Esophagus muscularis mucosa (tissue), 4 donors: Measurements from ENCODE around the gene CAMKV. TPM values are rescaled to one million over a fixed set of nuclear protein-coding genes. Genes with fewer than 3 reads are reported as not detected.

ENCODE experiments used
- DNase-seq: peaks from one replicate; pipeline ENCODE4 v3.0.0-alpha.2; 2017; ENCODE audit errors: extremely low spot score
- H3K27ac ChIP-seq, 4 donors: fragments of 200-600 bp; sonication (generic); replicated peaks in 1 of 4; 1 replicate in 3 of 4; 2 replicates in 1 of 4; pipeline ENCODE4 v1.5.1; 2016 to 2019; ENCODE audit warnings: mild to moderate bottlenecking in 1 of 4
- H3K27me3 ChIP-seq, 4 donors: fragments of 200-600 bp; sonication (generic); one replicate each; pipeline versions ENCODE4 v1.5.1 to v1.6.0; 2016 to 2019
- H3K36me3 ChIP-seq, 4 donors: fragments of 200-600 bp; sonication (generic); one replicate each; pipeline ENCODE4 v1.5.1; 2016 to 2019
- H3K4me1 ChIP-seq, 4 donors: fragments of 200-600 bp; sonication (generic); one replicate each; pipeline ENCODE4 v1.5.1; 2016 to 2019
- H3K4me3 ChIP-seq, 4 donors: fragments of 200-600 bp; sonication (generic); 1 replicate in 2 of 4; 2 replicates in 2 of 4; pipeline ENCODE4 v1.5.1; 2016 to 2019; ENCODE audit warnings: mild to moderate bottlenecking in 4 of 4, moderate library complexity in 1 of 4
- H3K9me3 ChIP-seq, 4 donors: fragments of 200-600 bp; sonication (generic); 1 replicate in 3 of 4; 2 replicates in 1 of 4; pipeline ENCODE4 v1.5.1; 2016 to 2019
- CTCF ChIP-seq, 3 experiments: fragments of 200-600 bp in 2 of 3; fragments of 450-650 bp in 1 of 3; sonication (generic) in 2 of 3; IDR thresholded peaks; one replicate each; pipeline ENCODE4 v1.5.1; 2017 to 2019; ENCODE audit warnings: antibody characterized with exemption in 3 of 3, mild to moderate bottlenecking in 2 of 3, moderate library complexity in 1 of 3
- EP300 ChIP-seq: sonication (generic); formaldehyde crosslinking; IDR thresholded peaks from one replicate; pipeline ENCODE4 v1.6.1; 2017; ENCODE audit warnings: antibody characterized with exemption
- POLR2A ChIP-seq: fragments of 450-650 bp; IDR thresholded peaks from one replicate; pipeline ENCODE4 v1.6.1; 2017; ENCODE audit warnings: antibody characterized with exemption, moderate library complexity, mild to moderate bottlenecking, low read depth
- POLR2AphosphoS5 ChIP-seq, 2 donors: sonication (generic); formaldehyde crosslinking; IDR thresholded peaks; one replicate each; pipeline ENCODE4 v1.6.1; 2017; ENCODE audit warnings: antibody characterized with exemption in 2 of 2
- WGBS: methylation state at CpG from one replicate; pipeline ENCODE4 v1.1.5; 2018; 5-methylcytosine and 5-hydroxymethylcytosine counted together
- intact Hi-C: fragments of 100-400 bp; cut with DNase I; formaldehyde crosslinking; loops from one replicate; pipeline ENCODE4 v1.15.1; 2023
- total RNA-seq, 4 donors: library from RNA; depleted of rRNA; stranded (reverse); fragments of >200 nt; gene quantifications; one replicate each; pipeline versions ENCODE4 v1.1.0 to v1.2.1, GENCODE V29; 2016

The CAMKV gene
- total RNA-seq, 4 donors from 2014 or later: 0.13 TPM; not detected in 3

GRCh38 chr3:49896345-49896744, 26.6 kb upstream of the CAMKV start:
- intact Hi-C loops: no loop called here
- peaks cover 3 to 12% (median 8%) of the 10 kb centered on the region in 4 donors for H3K4me1 ChIP-seq
- H3K27me3 ChIP-seq: no peaks in the 10 kb centered on the region
- H3K36me3 ChIP-seq: peaks cover 0 to 32% (median 14%) of the 10 kb centered on the region in 4 donors
- DNase-seq: no peak
- H3K27ac ChIP-seq: no peak overlapping the region
- 90% methylated on average over 2 of the region's 5 CpGs for WGBS
- H3K9me3 ChIP-seq: no peaks in the 10 kb centered on the region
- TF ChIP-seq POLR2AphosphoS5 (IDR thresholded peaks at IDR 0.05) (no peak), CTCF (IDR thresholded peaks at IDR 0.05) (no peak)
- no peak overlapping the region for H3K4me3 ChIP-seq

DNA sequence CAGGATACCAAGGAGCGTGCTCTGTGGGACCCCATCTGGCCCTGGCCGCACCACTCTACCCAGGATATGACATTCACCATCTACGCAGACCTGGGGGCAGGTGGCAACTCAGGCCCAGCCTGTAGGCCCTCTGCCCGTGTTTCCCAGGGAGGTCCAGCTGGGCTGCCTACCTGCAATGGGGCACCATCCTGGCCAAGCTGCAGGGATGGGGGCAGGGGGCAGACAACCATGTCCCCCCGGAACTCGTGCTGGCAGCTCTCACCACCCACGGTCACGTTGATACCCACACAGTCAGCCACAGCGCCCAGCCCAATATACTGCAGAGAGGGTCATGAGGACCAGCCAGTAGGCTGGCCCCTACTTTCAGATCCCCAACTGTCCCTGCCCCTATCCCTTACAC, 26.1 kb upstream of the CAMKV start:
- intact Hi-C loops: no loop called here
- no peak for DNase-seq
- no peaks in the 10 kb centered on the region for H3K27me3 ChIP-seq
- no peaks in the 10 kb centered on the region for H3K9me3 ChIP-seq
- WGBS: 95% methylated on average over 9 of the region's 9 CpGs
- TF ChIP-seq CTCF (IDR thresholded peaks at IDR 0.05) (no peak), POLR2A (no peak), POLR2AphosphoS5 (IDR thresholded peaks at IDR 0.05) (no peak), EP300 (no peak)
- H3K4me3 ChIP-seq: no peak overlapping the region
- no peak overlapping the region for H3K27ac ChIP-seq
- peaks cover 0 to 7% (median 3%) of the 10 kb centered on the region in 4 donors for H3K4me1 ChIP-seq
- peaks cover 0 to 32% (median 14%) of the 10 kb centered on the region in 4 donors for H3K36me3 ChIP-seq

DNA sequence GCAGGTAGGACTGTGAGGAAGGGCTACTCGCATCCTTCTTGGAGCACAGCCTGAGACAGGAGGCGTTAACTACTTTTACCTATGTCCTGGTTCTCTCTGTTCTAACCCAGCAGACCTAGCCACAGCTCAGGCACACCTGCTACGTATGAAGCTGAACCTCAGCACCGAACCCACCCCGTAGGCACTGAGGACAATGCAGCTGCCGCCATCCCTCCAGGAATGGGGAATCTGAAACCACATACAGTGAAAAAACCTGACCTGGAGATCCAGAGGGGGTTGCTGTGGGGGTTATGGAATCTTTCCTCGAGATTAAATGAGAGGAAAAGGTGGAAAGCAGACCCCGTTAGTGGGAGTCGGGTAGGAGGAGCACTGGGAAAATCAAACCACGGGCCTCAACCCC, 19.6 kb upstream of the CAMKV start:
- Histone ChIP-seq H3K9me3 (no peaks in the 10 kb centered on the region), H3K27ac (no peak overlapping the region), H3K27me3 (no peaks in the 10 kb centered on the region), H3K36me3 (peaks cover 0 to 5% (median 0%) of the 10 kb centered on the region in 4 donors), H3K4me3 (no peak overlapping the region), H3K4me1 (no peaks in the 10 kb centered on the region)
- intact Hi-C loops: no loop called here
- no peak for DNase-seq
- 85% methylated on average over 10 of the region's 10 CpGs for WGBS
- TF ChIP-seq CTCF (IDR thresholded peaks at IDR 0.05) (no peak), POLR2AphosphoS5 (IDR thresholded peaks at IDR 0.05) (no peak), POLR2A (no peak), EP300 (no peak)

DNA sequence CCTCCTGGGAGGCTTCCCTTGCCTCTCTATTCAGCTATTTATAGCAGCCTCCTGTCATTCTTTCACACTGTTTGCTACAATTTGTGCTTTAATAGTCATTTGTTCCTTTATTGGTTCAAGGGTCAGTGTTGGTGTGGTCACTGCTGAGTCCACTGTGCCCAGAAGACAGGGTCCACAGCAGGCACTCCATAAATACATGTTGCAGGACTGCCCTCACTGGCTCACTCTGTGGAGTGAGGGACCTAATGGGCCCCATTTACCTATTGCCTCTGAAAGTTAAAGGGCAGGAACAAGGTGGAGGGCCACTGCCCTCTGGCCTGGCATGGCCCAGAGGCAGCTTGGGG, 17.2 kb upstream of the CAMKV start:
- no peak for DNase-seq
- TF ChIP-seq POLR2AphosphoS5 (IDR thresholded peaks at IDR 0.05) (no peak), EP300 (no peak), CTCF (IDR thresholded peaks at IDR 0.05) (no peak), POLR2A (no peak)
- Histone ChIP-seq H3K36me3 (peaks cover 0 to 5% (median 0%) of the 10 kb centered on the region in 4 donors), H3K27me3 (no peaks in the 10 kb centered on the region), H3K4me1 (peaks cover 7 to 9% (median 9%) of the 10 kb centered on the region in 4 donors), H3K9me3 (no peaks in the 10 kb centered on the region), H3K4me3 (no peak overlapping the region), H3K27ac (no peak overlapping the region)
- intact Hi-C loops: no loop called here

- intact Hi-C loops: no loop called here
- TF ChIP-seq EP300: no peak
- TF ChIP-seq POLR2AphosphoS5 (IDR thresholded peaks at IDR 0.05): no peak
- no peak for TF ChIP-seq CTCF (IDR thresholded peaks at IDR 0.05)
- TF ChIP-seq POLR2A: no peak
- Histone ChIP-seq H3K4me1 (peaks cover 19 to 24% (median 23%) of the 10 kb centered on the region in 4 donors), H3K9me3 (no peaks in the 10 kb centered on the region), H3K4me3 (no peak overlapping the region), H3K27ac (no peak overlapping the region), H3K27me3 (no peaks in the 10 kb centered on the region), H3K36me3 (no peaks in the 10 kb centered on the region)
- no peak for DNase-seq
- WGBS: 87% methylated on average over 4 of the region's 4 CpGs
Observed at GRCh38 chr3:49883998-49884397, 14.3 kb upstream of the CAMKV start.
